Testis (tissue), 2 donors: ENCODE data around the gene CD44.

Experiments used
- POLR2A ChIP-seq: fragments of 450-650 bp; IDR thresholded peaks from one replicate; pipeline ENCODE4 v1.6.1; 2017; ENCODE audit warnings: antibody characterized with exemption, mild to moderate bottlenecking, moderate library complexity
- TF ChIP-seq, protein P1 (sequence below), 3 experiments: fragments of 450-650 bp in 2 of 3; fragments of 200-600 bp in 1 of 3; sonication (generic) in 1 of 3; IDR thresholded peaks; one replicate each; pipeline ENCODE4 v1.5.1; 2016 to 2019; ENCODE audit warnings: antibody characterized with exemption in 3 of 3, mild to moderate bottlenecking in 2 of 3, moderate library complexity in 1 of 3

DNA sequence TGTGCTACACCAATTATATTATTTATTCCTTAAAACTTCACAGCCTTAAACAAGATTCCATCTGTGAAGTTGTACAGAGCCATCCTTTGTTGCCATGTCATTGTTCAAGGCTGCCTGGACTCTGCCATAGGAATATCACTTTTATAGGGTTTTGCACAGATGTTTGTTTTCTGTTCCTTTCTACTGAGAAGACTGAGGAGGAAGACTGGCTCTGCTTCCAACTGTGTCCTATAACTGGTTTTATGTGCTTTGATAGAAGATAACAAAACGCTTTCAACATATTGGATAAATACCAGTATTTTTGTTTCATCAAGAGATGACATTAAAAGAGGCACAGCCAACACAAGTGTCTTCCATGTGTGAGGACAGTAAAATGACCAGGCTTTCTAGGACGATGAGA lies 120.6 kb downstream of the CD44 start:
- TF ChIP-seq, protein P1, sequence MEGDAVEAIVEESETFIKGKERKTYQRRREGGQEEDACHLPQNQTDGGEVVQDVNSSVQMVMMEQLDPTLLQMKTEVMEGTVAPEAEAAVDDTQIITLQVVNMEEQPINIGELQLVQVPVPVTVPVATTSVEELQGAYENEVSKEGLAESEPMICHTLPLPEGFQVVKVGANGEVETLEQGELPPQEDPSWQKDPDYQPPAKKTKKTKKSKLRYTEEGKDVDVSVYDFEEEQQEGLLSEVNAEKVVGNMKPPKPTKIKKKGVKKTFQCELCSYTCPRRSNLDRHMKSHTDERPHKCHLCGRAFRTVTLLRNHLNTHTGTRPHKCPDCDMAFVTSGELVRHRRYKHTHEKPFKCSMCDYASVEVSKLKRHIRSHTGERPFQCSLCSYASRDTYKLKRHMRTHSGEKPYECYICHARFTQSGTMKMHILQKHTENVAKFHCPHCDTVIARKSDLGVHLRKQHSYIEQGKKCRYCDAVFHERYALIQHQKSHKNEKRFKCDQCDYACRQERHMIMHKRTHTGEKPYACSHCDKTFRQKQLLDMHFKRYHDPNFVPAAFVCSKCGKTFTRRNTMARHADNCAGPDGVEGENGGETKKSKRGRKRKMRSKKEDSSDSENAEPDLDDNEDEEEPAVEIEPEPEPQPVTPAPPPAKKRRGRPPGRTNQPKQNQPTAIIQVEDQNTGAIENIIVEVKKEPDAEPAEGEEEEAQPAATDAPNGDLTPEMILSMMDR (IDR thresholded peaks at IDR 0.05) = no peak
- TF ChIP-seq POLR2A = no peak
